ELF-1 (cell line): Measurements from ENCODE around the gene NOP9.

ENCODE experiments used
- DNase-seq: peaks from one replicate; pipeline ENCODE4 v3.0.0-alpha.2; 2016; ENCODE audit warnings: low read depth, low spot score

The NOP9 gene, protein sequence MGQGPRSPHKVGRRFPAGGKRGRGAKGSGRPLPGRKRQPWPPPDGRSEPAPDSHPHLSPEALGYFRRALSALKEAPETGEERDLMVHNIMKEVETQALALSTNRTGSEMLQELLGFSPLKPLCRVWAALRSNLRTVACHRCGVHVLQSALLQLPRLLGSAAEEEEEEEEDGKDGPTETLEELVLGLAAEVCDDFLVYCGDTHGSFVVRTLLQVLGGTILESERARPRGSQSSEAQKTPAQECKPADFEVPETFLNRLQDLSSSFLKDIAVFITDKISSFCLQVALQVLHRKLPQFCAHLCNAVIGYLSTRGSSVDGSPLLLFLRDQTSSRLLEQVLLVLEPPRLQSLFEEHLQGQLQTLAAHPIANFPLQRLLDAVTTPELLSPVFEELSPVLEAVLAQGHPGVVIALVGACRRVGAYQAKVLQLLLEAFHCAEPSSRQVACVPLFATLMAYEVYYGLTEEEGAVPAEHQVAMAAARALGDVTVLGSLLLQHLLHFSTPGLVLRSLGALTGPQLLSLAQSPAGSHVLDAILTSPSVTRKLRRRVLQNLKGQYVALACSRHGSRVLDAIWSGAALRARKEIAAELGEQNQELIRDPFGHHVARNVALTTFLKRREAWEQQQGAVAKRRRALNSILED

DNA sequence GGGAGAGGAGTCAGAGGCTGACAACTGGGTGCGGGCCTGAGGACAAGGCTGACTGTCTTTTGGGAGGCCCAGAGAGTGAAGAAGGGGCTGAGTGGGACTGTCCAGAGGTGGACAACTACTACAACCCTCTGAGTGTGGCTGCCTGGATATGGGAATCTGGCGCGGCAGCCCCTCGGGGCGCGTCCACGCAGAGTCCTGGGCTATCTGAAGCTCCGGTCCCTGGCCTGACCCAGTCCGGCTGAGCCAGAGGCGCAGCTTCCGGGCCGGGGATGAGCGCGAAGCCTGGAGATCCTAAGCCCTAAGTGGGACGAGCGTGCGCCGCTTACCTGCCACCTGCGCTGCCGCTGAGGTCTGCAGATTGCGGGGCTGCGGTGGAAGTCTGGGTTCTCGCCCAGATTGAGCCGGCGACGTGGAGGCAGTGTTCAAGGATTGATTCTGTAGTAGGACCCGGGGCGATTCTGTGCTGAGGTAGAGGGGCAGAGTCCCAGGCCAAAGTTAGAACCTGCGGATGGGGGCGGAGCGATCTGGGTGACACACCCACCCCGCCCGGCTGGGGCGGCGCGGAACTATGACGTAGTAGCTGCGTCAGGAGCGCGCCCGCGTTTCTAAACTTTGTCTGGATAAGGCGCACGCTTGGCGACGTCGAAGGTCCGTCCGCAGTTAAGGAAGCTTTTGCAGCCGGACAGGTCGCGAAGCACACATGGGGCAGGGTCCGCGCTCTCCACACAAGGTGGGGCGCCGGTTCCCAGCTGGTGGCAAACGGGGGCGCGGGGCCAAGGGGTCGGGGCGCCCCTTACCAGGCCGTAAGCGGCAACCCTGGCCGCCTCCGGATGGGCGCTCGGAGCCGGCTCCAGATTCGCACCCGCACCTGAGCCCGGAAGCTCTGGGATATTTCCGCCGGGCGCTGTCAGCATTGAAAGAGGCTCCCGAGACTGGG is at the start of gene NOP9, which contains the start of gene DHRS1:
Gene NOP9, plus strand, starts transcription at position 596 of the 937 bp plus-strand sequence. Its CDS starts 105 bp downstream, at position 701.
Gene DHRS1, minus strand, starts transcription at position 526 of the 937 bp plus-strand sequence. CDS start 674 bp downstream, outside the sequence.
- peak; percentile 97 for DNase-seq

DNA sequence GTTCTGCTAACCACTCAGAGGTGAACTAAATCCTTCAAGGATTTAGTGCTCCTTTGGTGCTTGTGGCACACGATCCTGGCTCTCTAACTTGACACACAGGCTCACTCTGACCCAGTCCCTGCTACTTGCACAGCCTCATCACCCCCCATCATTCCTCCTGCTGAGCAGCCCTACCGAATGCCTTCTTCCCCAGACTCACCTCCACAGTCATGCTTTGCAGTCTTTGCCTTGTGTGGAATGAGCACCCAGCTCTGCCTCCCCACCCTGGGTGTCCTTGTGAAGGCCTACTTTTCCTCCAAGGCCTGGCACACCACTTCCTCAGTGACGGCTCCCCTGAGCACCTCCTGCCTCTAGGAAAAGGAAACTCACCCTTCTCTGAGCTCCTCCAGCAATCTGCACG is 49.3 kb upstream of the NOP9 start:
- DNase-seq = no peak

- no peak for DNase-seq
These were observed 47.8 kb upstream of the NOP9 start for GRCh38 chr14:24251880-24252288.

DNA sequence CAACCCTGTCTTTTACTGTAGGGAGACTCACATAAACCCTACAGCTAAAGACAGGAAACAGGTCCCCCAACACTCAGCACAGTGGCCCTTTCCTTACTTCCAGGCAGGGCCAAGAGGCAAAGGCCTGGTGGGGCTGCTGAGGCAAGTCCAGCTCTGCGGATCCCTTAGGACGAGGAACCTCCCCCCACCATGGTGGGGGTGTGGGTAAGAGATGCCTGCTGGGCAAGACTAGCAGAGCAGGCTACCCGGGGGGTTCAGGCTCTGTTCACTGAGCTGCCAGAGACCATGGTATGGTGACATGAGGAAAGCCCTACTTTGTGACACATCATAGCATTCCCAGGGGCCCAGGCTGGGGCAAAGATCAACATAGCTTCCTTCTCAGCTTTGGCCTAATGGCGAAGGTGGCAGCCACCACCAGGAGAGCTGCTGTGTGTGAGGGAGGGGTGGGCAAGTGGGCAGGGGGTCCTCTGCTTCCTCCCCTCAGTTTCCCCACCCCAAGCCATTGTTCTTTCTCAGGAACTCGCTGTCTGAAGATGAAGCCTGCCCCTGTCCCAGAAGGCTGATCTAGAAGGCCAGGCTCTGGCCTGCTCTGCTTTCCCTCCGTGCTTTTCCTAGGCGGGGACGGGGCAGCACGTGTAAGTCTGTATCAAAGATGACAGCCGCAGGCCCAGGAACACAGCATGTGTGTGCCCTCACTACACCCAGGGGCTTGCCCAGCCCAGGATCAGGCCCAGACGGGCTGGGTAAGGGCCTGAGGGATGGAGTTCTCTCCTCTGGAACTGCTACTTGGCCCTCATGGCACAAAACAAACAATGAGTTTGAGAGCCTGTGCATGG is 47.1 kb upstream of the NOP9 start:
- no peak for DNase-seq

- DNase-seq = no peak
These were observed 45.7 kb upstream of the NOP9 start for GRCh38 chr14:24253936-24254335.

GRCh38 chr14:24254630-24255392 is 44.8 kb upstream of the NOP9 start:
- DNase-seq = no peak

DNA sequence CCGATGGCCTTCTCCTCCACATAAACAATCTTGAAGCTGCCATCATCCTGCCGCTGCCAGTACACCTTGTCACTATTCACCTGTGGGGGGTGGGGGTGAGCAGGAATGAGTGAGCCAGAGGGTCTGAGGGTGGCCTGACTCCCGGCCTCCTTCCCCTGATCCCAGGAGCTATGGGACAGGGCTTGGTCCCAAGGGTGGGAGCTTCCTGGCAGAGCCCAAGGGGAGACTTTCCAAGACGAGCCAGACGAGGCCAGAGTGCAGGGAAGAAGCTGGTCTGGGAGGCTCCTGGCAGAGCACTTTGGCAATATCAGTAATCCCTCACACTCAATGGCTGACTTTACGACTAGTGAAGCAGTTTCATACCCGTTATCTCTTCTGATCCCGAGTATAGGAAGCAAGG is 44.2 kb upstream of the NOP9 start:
- DNase-seq = no peak

DNA sequence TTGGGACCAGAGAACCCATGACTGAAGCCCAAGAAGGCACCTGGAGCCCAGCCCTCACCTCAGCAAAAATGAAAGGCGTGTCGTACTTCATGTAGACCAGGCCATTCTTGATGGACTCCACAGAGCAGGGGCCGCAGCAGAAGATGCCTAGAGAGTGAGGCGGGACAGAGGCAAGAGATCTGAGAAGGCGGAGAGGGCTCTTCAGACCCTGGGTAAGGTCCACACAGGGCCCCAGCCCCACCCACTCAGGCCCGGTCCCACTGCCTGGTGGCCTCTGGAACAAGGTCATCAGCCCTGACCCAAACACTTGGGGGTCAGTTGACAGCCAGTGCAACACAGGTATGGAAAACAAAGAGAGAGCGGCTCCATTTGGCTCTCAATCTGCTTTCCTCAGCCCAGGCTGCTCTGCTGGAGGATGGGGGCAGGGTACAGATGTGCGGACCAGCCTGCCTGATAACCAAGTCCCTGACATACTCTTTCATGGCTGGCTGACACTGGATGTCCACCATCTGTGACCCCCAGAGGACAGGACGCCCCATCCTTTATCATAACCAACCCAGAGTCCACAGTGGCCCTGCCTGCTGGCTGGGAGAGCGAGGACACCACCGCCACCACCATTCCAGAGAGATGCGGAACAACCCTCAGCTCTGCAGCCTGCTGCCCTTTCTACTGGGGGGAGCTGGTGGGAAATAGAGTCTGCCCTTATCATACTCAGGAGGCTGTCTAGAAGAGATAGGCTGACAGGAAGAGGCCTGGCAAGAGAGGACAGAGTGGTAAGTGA is 43.5 kb upstream of the NOP9 start:
- DNase-seq = no peak

GRCh38 chr14:24256960-24257359 is 42.7 kb upstream of the NOP9 start:
- no peak for DNase-seq

DNA sequence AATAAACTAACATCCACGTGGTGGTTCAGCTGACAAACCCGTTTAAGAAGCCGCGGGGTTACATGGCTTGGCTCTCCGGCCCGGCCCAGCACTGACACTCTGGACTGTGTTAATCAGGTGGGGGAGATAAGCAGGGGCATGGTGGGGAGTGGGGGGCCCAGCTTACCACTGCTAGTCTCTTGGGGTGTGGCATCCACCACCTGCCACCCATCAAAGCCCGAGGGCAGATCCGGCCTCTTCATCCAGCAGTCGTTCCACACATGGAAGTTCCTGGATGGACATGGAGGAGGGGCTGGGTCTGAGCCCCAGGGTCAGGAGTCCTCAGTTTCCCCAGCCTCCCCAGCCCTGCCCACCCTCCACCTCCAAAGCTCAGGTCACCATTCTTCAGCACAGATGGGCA is 41.5 kb upstream of the NOP9 start:
- no peak for DNase-seq

DNA sequence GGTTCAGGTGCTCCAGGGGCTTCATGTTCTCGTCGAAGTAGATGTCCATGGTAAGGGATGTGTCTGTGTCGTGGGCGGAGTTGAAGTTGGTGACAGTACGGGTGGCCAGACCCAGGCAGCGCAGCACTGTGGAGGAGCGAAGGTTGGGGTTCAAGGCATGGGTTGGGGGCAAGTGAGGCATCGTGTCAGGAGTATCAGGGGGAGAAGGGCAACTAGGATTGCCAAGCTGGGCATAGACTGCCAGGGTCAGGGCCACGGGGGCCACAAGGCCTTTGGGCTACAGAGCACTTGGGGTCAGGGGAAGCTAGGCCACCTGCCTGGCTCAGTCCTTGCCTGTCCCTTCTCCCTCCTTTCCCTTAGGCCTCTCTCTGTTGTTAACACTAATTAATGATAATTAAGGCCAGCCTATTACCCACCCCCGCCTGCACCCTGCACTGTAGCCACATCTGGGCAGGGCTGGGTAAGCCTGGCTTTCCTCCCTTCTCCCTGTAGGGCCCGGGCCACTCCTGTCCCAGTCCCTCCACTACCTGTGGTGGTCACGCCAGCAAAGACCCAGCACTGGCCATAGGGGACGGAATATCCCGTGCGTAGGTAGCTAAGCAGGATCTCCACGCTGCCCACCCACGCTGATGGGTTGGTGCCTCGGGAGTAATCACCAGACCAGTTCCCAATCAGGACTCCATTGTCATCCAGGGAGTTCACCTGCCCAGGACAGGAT is 40.9 kb upstream of the NOP9 start:
- no peak for DNase-seq

GRCh38 chr14:24259282-24260025 is 40.2 kb upstream of the NOP9 start:
- no peak for DNase-seq

GRCh38 chr14:24260026-24260779 is 39.4 kb upstream of the NOP9 start:
- no peak for DNase-seq

DNA sequence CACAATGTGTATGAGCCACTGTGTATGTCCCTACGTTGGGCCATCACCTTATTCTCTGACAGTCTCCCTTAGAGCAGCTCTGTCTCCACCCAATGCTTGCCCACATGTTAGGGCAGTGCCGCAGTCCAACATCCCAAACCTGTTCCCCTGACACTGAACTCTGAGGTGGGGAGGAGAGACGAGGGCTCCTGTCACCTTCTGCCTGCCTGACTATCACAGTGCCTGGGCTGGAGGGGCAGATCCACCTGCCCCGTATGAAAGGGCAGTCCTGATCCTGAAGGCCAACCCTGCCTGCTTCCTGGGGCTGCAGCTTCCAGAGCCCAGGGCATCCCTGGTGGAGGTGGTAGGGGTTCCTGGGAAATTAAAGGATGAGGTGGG is 38.9 kb upstream of the NOP9 start:
- no peak for DNase-seq

DNA sequence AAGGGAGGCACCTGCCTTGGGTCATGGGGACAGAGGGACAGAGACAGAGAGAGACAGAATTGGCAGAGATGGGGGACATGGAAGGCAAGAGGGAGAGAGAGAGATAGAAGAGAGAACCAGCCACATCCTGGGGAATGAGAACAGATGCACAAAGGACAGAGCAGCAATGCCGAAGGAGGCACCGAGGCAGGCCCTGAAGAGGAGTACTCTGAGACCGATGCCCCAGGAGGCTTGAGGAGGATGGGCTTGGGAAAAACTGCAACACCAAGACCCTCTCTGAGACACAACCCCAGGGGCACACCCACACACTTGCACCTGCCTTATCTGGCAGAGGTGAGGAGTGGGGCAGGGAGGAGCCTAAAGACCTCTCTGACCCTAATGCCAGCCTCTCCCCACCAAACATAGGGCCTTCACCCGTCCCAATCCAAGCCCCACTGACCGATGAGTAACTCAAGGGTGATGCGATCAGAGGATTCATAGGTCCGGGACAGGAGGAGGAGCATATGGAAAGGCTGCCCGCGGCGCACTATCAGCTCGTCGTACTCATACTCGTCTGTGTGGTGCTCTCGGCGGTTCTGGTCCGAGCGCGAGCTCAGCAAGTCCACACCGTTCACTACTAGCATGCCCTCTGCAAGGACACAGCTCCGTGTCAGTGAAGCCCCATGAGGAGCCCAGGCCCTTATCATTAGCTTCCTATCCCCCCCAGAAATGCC is 38.2 kb upstream of the NOP9 start:
- no peak for DNase-seq

GRCh38 chr14:24261969-24262327 is 37.7 kb upstream of the NOP9 start:
- no peak for DNase-seq
